ENCODE results near the gene CDH4.

CDH4 gene

DNA sequence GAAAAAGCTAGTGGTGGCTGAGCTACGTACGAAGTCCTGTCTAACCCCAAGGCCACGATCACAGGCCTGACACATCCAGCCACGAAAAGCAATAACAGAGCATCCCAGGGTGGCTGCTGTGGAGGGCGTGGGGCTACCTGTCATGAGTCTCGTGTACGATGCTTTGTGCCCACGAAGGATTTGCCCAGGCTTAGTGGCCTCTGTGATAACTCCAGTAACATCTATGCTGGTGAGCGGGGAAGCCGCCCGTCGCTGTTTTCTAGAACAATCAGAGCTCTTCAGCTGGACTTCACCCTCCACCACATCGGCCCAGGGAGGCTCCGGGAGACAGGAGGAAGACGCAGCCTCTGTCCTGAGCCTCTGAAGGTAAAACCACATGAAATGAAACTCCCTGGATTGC is 563.1 kb downstream of the CDH4 start:
- TF ChIP-seq, protein P1, sequence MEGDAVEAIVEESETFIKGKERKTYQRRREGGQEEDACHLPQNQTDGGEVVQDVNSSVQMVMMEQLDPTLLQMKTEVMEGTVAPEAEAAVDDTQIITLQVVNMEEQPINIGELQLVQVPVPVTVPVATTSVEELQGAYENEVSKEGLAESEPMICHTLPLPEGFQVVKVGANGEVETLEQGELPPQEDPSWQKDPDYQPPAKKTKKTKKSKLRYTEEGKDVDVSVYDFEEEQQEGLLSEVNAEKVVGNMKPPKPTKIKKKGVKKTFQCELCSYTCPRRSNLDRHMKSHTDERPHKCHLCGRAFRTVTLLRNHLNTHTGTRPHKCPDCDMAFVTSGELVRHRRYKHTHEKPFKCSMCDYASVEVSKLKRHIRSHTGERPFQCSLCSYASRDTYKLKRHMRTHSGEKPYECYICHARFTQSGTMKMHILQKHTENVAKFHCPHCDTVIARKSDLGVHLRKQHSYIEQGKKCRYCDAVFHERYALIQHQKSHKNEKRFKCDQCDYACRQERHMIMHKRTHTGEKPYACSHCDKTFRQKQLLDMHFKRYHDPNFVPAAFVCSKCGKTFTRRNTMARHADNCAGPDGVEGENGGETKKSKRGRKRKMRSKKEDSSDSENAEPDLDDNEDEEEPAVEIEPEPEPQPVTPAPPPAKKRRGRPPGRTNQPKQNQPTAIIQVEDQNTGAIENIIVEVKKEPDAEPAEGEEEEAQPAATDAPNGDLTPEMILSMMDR (IDR thresholded peaks at IDR 0.05; ENCODE audit: low read depth, low read length) = no peak
- no peak for DNase-seq (ENCODE audit: low read depth, low spot score)
- in situ Hi-C loops (cut with HindIII; ENCODE audit: low sequenced_read_pairs) = no loop called here
- H3K4me3 ChIP-seq (ENCODE audit: low read depth, low read length) = no peak overlapping the region

DNA sequence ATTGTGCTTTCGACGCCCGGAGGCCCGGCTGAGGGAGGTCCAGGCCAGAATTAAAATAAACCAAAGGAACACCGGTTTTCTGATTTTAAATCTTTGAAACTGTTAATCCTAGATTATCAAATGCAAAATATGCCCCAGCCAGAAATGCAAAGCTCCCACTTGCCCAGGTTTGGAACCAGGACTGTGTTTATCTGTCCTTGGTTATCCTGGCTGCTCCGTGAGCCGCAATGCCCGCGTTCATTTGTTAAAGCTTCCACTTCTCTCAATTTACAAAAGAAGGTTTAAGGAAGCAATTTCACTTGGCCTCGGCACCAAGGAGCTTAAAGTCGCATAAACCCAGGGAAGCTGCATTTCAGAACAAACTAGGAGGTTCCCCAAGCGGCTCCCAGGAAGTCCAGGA is 563.6 kb downstream of the CDH4 start:
- in situ Hi-C loops (cut with HindIII; ENCODE audit: low sequenced_read_pairs) = no loop called here
- DNase-seq (ENCODE audit: low read depth, low spot score) = no peak
- H3K4me3 ChIP-seq (ENCODE audit: low read depth, low read length) = no peak overlapping the region
- TF ChIP-seq, protein P1 (IDR thresholded peaks at IDR 0.05; ENCODE audit: low read depth, low read length) = no peak

DNA sequence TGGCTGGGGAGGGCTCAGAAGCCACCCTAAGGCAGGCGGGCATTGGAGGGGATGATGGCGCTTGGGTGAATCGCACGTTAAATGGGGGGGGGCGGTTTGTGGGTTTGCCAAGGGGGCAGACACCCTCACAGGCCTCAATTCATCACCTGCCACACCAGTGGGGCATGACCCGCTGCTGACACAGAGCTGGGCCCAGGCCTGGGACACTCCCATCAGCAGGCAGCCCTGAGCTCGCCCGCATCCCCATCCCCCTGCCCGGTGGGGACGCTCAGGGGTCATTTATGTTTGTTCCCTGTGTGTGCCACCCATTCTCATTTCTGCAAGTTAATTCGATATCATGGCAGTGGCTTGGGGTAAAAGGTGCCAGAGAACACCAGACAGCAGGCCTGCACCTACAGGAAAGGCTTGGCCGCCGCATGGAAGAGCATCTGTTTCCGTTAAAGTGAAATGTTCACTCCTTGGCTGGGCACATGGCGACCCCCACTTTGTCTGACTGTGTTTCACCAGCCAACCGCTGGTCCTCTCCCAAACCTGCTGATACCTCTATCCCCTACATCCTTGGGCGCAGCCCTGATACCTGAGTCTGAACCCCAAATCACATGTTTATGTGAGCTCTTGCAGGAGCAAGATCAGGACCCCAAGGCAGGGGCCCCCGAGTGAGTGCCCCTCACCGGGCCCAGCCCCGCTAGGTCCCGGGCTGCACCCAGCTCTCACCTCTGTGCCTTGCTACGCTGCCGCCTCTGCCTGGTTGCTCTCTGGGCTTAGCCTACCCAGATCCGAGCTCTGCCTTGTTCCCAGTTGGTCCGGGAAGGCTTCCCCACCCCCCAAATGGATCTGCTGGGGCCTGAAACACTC is 564.8 kb downstream of the CDH4 start:
- DNase-seq (ENCODE audit: low read depth, low spot score) = no peak
- H3K4me3 ChIP-seq (ENCODE audit: low read depth, low read length) = no peak overlapping the region
- TF ChIP-seq, protein P1 (IDR thresholded peaks at IDR 0.05; ENCODE audit: low read depth, low read length) = no peak
- in situ Hi-C loops (cut with HindIII; ENCODE audit: low sequenced_read_pairs) = no loop called here

DNA sequence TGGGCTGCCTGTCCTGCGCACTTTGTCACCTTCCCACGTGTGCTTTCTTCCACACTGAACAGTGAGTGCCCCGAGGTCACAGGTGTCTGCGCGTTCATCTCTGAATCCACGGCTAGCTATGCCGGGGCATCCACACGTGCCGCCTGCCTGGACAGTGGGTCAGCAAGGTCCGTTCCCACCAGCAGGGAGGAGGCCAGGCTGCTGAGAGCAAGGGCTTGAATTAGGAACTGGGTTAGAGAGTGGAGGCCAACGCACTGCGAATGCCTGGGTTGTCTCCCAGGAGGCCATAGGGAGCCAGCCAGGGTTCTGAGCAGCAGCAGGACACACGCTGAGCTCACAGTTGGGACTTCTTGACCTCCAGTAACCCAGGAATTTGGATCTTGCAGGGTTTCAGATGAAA is 565.5 kb downstream of the CDH4 start:
- DNase-seq (ENCODE audit: low read depth, low spot score) = no peak
- TF ChIP-seq, protein P1 (IDR thresholded peaks at IDR 0.05; ENCODE audit: low read depth, low read length) = no peak
- in situ Hi-C loops (cut with HindIII; ENCODE audit: low sequenced_read_pairs) = no loop called here

DNA sequence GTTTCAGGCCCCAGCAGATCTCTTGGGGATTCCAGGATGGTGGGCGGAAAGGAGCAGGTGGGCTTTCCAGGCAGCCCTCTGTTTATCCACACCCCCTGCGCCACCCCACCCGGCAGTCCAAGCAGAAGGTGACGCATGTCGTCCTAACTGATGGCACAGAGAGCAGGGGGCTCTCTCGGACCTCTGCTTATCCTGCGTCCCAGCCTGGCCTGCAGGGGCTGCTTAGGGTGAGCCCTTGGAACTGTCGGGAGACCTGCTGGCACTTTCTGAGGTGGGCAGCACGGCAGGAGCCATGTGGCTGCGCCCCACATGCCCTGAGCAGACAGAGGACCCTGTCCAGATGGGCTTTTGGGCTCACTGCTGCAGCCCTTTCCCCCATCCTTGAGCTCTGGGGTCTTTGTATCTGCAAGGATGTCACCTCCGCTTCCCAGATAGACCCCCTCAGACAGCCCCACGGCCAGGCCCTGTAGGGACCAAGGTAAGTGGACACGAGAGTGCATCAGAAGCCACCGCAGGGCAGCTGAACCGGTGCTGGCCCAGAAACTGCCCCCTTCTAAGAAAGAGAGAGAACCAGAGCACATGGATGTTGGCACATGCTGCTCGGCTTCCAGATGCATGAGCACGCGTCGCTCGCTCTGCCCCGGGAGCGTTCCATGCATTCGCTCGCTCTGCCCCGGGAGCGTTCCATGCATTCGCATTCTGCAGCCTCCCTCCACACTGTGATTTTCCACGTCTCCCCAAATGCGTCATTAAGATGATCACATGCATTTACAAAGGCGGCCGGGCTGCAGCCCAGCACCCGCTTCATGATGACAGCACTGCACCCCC is 566.9 kb downstream of the CDH4 start:
- DNase-seq (ENCODE audit: low read depth, low spot score) = no peak
- TF ChIP-seq, protein P1 (IDR thresholded peaks at IDR 0.05; ENCODE audit: low read depth, low read length) = no peak
- H3K4me3 ChIP-seq (ENCODE audit: low read depth, low read length) = no peak overlapping the region
- in situ Hi-C loops (cut with HindIII; ENCODE audit: low sequenced_read_pairs) = no loop called here

More for the DNA sequence above, 565.5 kb downstream of the CDH4 start:
- H3K4me3 ChIP-seq (ENCODE audit: low read depth, low read length) = no peak overlapping the region

DNA sequence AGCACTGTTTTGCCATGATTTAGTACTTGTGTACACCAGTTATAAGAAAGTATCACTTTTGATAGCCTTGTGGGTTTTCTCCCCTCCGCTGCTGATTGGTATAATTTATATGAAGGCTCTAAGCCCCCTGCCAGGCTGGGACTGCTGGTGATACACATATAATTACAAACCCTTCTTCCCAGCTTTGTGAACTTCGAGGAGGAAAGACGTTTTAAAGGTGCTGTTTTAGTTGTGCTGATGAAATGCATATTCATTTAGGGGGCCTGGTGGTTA is 567.4 kb downstream of the CDH4 start:
- no peak overlapping the region for H3K4me3 ChIP-seq (ENCODE audit: low read depth, low read length)
- in situ Hi-C loops (cut with HindIII; ENCODE audit: low sequenced_read_pairs) = no loop called here
- TF ChIP-seq, protein P1 (IDR thresholded peaks at IDR 0.05; ENCODE audit: low read depth, low read length) = no peak
- no peak for DNase-seq (ENCODE audit: low read depth, low spot score)

All from astrocyte of the spinal cord (primary cell).